ENCODE measurements around the gene PTPRN2.
"Not testable (repeated sequence)": the region's sequence is repeated elsewhere in the genome, so short reads cannot be mapped to it uniquely, and the experiment has no call there.

The PTPRN2 gene

DNA sequence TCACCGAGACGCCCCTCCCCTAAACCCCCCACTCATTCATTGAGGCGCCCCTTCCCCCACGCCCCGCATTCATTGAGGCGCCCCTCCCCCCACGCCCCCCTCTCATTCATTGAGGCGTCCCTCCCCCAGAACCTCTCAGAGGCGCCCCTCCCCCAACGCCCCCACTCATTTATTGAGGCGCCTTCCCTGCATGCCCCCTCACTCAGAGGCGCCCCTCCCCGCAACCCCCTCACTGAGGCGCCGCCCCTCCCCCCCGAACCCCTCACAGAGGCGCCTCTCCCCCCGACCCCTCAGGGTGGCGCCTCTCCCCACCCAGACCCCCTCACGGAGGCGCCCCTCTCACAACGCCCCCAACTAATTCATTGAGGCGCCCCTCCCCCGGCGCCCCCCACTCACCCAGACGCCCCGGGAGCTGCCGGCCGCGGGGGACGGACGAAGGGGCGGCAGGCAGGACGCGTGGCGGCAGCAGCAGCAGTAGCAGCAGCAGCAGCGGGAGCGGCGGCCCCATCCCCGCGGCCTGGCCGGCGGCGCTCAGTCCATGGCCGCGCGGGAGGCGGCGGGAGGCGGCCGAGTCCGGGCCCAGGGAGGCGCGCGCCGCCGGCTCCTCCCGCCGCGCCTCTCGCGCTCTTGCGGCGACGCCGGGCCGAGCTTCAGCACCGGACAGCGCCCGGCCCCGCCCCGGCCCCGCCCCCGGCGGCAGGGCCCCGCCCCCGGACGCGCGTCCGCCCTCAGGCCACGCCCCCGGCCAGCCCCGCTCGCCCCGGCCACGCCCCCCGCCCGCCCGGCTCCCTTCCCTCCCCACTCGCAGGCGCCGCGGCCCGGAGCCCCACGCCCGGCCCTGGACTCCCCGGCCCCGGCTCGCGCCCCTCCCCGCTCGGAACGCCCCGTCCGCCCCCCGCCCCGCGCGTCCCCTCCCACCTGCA lies at the start of gene PTPRN2:
TSS of gene PTPRN2 (minus strand) at position 662 of the 923 bp plus-strand sequence.
- DNase-seq (ENCODE audit: low spot score): peak; percentile 79

DNA sequence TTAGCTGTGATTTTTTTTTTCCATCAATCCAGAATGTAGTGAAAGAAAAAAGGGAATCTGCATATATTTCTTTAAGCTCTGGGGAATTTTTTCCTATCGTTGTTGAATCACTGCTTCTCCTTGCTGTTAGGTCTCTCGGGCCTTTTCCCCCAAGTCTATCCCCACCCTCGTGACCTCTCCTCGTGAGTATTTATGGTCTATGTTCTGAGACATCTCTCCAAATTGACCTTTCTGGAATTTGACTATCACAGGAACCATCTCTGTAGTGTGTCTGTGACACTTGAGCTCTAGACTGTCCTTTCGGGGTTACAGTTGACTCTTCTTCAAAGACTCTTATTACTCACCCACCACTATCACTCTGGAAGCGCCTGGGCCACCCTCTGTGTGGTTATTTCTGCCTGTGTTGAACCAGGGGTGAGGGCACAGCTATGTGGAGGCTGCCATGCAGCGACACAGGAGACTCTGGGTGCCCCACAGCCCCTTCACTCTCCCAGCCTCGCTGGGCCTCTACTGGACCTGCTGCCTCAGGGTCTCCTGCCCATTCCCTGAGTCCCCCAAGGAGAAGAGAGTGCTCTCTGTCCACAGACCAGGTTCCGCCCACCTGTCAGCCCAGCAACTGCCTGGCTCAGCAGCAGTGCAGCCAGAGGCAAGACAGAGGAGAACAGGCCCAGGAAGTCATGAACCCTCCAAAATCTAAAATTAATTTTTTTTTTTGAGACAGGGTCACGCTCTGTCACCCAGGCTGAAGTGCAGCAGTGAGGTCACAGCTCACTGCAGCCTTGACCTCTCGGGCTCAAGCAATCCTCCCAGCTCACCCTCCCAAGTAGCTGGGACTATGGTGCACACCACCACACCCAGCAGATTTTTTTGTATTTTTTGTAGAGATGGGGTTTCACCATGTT lies 45.7 kb upstream of the PTPRN2 start:
- no peak for DNase-seq (ENCODE audit: low spot score)

DNA sequence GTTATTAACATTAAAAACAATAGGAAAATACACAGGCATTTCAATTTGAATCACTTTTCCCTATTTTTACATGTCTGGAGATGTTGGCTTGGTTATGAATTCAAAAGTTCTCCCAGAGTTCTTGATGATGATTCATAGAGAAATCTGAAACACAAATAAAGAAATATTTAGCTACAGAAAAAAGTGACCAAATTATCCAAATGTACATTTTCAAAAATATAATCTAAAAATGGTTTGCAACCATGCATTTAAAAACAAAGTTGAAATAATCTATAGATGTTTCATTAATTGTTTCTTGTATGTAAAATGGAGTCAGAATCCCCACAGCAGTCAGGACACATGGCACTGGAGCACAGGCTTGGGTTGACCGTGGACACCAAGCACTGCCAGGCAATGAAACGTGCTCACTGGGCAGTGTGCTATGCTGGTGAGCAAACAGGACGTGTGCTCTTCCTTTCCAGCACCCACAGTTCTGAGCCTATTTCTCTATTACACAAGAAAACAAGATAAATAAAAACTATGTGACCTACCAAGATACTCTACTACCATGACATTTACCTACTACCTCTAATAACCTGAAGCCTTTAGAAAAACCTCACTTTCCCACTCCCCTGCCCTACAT lies 44.1 kb upstream of the PTPRN2 start:
- DNase-seq (ENCODE audit: low spot score): no peak

DNA sequence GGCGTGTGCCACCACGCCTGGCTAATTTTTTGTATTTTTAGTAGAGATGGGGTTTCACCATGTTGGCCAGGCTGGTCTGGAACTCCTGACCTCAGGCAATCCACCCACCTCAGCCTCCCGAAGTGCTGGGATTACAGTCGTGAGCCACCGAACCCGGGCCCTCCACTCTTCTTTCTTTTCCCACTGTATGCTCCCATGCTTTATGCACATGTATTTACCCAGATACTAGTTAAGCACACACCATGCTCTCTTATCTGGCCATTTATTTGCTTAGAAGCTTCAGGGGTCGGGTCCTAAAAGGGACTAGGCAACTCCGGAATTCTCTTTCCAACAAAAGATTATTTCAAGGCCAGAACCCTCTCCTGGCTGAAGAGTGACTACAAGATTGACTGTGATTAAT lies 38.7 kb upstream of the PTPRN2 start:
- DNase-seq (ENCODE audit: low spot score): not testable (repeated sequence)

DNA sequence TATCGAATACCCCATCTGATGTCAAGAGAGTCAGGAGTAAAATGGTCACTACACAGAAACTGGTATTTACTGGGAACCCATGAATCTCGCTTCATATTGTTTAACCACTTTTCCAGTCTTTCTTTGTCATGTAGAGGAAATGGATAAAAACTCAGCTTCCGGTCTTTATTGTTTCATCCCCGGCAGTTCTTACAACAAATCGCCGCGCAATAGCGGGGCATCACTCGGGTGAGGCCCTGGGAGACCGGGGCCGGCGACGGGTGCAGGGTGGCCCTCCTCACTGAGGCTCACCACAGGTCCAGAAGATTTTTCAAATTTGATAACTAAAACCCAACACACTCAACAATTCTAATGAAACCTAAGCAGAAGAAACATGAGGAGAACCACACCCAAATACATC lies 35.6 kb upstream of the PTPRN2 start:
- no peak for DNase-seq (ENCODE audit: low spot score)

DNA sequence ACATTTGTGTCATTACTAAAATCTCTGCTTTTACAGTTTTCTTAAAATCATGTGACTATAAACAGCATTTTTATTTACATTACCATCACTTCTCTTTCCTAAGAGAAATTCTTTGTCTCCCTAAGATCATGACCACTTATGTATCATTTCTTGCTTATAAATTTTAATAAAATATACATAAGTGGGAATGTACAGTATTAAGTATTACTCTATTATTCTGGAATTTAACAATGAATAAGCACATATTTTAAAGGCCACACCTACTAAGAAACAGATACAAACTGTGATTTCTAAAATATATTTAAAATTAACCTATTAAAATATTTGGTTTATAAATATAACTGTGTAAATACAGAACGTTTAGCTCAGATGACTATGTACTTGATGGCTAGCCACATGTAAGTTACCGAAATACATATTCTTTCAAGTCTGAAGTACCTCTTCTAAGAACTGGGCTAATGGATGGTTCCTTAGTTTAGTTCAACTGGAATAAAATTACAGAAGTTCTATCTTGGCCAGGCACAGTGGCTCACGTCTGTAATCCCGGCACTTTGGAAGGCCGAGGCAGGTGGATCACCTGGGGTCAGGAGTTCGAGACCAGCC lies 33.3 kb upstream of the PTPRN2 start:
- no peak for DNase-seq (ENCODE audit: low spot score)

DNA sequence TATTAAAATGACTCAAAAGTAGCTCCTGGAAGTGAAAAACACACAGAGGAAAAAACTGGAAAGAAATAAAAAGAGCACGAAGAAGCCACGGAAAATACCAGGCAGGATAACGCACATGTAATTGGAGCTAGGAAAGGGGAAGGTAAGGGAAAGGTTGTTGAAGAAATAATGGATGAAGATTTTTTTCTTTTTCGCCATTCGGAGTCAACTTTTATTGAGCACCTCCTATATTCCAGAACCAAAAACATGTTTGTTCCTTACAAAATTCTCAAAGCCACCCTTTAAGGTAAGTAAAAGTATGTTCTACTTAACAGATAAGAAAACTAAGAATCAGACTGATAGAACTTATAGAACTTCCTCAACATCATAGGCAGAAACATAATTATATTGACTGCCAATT lies 32.8 kb upstream of the PTPRN2 start:
- DNase-seq (ENCODE audit: low spot score): no peak

DNA sequence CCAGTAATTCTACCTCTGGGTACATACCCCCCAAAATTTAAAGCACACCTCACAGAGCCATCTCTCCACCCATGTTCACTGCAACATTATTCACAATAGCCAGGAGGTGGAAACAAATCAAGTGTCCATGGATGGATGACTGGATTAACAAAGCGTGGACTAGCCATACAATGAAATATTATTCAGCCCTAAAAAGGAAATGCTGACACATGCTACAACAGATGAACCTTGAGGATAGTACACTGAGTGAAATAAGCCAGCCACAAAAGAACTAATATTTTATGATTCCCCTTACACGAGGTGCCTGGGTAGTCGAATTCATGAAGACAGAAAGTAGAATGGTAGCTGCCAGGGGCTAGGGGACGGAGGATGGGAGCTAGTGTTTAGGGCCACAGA lies 31.1 kb upstream of the PTPRN2 start:
- no peak for DNase-seq (ENCODE audit: low spot score)

DNA sequence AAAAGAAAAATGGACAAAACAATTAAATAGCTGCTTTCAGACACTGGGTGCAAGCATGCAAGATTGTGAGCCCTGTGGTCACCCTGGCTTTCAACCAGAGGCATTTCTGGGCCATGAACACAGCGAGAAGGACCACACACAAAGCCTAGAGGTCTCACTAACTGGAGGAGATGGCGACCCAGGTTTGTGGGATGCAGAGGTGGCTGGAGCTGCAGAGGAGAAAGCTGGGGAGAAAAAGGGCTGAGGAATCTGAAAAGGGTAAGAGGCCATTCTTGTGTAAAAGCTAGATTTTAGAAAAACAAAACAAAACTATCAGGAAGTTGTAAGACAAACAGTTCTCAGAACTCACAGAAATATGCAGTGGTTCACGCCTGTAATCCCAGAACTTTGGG lies 30.1 kb upstream of the PTPRN2 start:
- no peak for DNase-seq (ENCODE audit: low spot score)

DNA sequence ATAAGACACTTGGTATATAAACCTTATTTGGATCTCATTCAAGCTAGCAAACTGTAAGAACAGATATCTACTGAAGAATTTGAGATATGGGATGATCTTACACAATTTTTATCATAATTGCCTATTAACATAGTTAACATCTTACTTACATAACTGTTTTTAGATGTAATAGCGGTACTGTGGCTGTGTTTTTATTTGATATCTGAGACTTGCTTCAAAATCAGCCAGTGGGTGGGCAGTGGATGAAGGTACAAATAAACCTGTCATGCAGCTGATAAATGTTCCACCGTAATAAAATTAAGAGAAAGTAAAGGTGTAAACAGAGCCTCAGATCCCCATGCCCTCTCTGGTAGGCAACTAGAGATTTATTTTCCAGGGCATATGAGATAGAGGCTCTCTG lies 28.4 kb upstream of the PTPRN2 start:
- DNase-seq (ENCODE audit: low spot score): no peak

DNA sequence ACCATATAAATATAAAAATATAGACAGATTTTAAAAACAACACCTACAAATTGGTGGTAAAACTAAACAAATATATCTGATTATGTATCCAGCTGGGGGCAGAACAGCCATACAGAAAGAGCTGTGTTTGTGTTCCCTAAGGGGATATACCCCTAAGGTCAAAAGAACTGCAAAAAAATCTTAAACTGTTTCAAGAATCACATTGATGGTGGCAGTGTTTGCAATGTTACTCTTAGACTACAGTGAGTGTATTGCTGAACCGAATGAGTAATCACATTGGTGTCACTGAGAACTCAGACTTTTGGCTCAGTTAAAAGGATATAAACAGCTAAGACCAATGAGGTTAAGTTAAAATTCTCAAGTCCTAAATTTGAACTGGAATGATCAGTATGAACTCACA lies 27.1 kb upstream of the PTPRN2 start:
- peak; percentile 51 for DNase-seq (ENCODE audit: low spot score)

DNA sequence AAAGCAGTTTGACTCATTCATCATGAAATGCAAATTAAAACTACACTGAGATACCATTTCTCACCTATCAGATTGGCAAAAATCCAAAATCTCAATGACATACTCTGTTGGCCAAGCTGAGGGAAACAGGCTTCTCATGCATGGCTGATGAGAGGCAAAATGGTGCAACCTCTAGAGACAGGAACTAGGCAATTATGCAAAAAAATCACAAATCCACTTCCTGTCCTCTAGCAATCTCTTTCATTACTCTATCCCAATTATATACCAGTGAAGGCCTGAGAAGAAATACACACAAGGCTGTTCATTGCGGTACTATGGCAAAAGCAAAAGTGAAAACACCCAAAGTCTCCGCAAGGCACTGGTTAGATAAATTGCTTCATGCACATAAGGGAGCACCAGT lies 25.9 kb upstream of the PTPRN2 start:
- DNase-seq (ENCODE audit: low spot score): peak; percentile 6

DNA sequence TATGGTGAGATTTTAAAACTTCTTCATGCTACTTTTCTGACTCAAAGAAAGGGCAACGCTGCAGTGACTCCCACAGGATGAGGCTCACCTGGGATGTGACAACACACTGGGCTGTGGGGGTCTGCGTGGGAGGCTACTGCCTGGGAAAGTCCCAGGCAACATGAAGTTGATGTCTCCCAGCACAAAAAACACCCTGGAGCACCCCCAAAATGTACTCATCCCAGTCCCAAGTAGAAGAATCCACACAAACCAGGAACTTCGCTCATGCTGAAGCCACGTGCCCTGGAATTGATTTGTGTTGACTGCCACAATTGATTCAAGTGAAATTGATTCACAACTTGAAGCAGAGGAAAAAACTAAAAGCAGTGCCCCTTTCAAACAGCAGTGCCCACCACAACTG lies 24.9 kb upstream of the PTPRN2 start:
- no peak for DNase-seq (ENCODE audit: low spot score)

DNA sequence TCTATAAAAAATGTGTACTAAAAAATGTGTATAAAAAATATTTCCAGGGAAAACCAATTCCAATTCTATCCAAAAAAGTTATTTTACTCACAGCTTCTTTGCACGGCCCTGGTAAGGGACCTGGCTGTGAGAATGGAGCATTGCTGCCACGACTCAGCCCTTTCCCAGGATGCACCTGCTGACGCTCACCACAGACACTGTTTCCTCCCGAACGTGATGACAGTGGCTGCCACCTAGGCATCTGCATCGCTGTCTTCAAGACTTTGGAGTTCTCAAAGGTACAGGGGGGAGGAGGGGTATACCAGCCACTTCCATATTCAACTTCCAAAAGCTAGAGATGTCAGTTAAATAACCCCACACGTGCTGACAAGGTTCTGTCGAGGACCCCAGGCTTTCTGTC lies 23.9 kb upstream of the PTPRN2 start:
- no peak for DNase-seq (ENCODE audit: low spot score)

DNA sequence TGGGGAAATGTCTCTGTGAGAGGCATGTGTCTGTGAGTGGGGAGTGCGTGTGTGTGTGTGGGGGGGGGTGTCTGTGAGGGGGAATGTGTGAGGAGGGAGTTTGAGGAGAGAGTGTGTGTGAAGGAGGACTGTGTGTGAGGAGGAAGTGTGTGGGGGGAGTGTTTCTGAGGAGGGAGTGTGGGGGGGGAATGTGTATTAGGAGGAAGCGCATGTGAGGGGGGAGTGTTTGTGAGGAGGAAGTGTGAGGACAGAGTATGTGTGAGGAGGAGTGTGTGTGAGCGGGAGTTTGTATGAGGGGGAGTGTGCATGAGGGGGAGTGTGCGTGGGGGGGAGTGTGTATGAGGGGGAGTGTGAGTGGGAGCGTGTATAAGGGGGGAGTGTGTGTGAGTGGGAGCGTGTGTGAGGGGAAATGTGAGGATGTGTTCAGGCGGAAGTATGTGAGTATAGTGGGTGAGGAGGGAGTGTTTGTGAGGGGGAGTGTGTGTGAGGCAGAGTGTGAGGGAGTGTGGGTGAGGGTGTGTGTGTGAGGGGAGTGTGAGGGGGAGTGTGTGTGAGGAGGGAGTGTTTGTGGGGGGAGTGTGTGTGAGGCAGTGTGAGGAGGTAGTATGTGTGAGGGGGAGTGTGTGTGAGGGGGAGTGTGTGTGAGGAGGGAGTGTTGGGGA lies 21.8 kb upstream of the PTPRN2 start:
- no peak for DNase-seq (ENCODE audit: low spot score)

DNA sequence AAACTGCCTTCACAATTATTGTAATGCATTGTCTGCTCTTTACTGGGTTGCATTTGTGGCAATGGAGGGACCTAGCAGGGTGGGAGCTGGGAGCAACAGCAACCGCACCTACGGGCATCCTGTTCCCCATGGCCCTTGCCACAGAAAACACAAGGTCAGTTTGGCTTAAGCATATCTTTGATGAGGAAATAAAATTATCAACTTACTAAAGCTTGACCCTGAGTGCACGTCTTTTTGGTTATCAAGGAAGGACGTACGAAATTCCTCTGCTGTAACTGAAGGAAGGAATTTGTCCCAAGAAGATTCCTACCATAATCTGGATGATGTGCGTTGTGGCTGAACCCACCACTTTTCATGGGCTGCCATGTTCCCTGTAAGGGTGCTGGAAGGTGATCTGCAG lies 19.9 kb upstream of the PTPRN2 start:
- DNase-seq (ENCODE audit: low spot score): no peak

DNA sequence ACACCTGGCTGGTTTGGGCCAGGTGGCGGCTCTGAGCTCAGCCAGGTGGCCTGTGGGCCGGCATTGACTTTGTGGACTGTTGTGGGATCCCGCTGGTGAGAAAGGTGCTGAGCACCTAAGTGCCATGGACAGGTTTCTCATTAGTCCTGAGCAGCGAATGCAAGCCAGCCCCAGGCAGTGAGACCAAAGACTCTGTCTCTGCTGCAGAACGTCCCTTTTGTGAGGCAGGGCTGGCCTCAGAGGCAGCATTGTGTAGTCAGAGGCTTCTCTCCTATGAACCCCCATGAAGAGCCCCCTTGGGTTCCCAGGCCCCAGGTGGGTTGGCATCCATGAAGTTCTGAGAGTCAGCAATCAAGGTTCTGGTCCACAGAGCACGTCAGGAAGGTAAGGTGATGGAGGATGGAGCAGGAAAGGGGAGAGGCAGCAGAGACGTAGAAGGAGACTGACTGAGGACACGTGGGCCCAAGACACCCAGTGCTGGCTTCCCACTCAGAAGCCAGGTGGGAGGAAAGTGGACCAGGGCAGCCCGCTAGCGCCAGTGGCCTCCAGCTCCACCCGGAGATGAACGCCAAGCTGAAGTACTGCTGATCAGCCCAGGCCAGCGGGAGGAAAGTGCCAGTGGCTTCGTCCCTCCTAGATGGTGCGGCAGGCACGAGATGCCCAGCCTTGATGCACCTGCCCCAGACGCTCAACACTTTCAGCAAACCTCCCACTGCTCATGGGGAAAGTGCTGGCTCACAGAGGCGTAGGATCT lies 19.2 kb upstream of the PTPRN2 start:
- no peak for DNase-seq (ENCODE audit: low spot score)

DNA sequence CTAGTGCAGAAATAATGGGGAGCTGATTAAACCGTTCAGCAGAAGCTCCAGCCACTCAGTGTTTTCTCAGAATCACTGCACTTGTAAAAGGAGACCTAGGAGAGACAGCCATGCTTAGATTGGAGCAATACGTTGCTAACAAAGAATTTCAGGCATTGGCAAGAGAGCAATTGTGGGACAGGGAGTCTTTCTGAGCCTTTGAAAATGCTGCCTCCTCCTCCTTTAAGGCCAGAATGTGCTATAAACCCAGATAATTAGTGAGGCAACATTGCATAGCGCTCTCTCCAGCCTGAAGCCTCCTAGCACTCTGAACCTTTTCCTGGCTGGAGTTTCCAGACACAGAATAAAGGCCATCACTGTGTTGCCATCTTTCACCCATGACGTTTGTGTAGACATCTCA lies 18.5 kb upstream of the PTPRN2 start:
- no peak for DNase-seq (ENCODE audit: low spot score)

DNA sequence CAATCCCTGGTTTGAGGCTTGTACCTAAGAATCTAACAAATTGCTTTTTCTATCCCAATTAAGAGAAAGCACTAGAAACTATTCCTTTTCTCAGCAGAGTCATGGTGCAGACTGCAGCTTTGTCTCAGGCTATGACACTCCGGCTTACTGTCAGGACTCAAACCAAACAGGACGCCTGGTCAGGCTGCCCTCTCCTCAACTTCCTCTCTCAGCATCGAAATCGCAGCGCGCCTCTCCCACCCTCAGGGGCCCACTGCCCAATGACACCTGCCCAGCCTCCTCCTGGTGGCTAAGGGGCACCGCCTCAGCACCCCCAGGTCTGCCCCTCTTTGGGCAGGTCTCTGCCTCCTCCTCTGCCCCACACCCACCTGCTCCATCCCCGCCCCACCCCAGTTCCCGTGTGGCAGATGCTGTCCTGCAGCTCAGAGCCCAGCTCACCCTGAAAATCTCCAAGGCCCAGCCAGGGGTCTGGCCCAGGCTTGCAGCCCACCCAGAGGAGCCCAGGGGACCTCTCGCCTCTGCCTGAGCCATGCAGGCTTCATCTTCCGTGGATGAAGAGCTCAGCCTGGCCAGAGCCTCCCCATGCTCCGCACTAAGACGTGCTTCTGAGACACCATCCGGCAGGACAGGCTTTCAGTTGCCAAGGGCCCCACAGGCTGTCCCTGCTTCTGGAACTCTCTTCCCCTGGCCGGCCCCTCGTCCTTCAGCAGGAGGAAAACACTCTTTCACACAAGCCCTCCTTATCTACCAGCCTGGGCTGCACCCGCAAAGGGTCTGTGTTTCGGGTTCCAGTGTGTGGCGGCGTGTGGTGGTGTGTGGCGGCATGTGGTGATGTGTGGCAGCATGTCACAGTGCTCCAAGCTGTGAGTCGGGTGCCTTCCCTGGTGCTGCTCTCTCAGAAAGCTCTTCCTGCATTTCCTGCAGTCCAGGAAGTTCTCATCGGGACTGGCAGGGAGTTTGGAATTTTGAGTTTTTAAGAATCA lies 16.4 kb upstream of the PTPRN2 start:
- no peak for DNase-seq (ENCODE audit: low spot score)
